ENCODE data around the gene PLA2G4E.

GRCh38 chr15:41989573-41990242 lies 31.1 kb downstream of the PLA2G4E start:
- peak; percentile 88 for TF ChIP-seq CTCF (conservative IDR thresholded peaks at IDR 0.05)
- TF ChIP-seq EZH2 (IDR thresholded peaks at IDR 0.05; ENCODE audit: low read depth), result no peak

All from PC-9 (cell line).